Activated naive CD8-positive, alpha-beta T cell treated with anti-CD3 and anti-CD28 coated beads, Interleukin-2, amount 50 U/mL, for 24 hours (primary cell): Measurements from ENCODE around the gene ELK3.
"Not testable (repeated sequence)": the region's sequence is repeated elsewhere in the genome, so short reads cannot be mapped to it uniquely, and the experiment has no call there.

ENCODE experiments used
- ATAC-seq: fragments of 150-1000 bp; cut with Tn5 transposase; one replicate; pipeline ENCODE4 v1.10.0; 2021
- DNase-seq: peaks from one replicate; pipeline ENCODE4 v3.0.0; 2021
- H3K27ac Mint-ChIP-seq: one replicate; pipeline ENCODE4 v1.8.0; 2021; ENCODE audit warnings: mild to moderate bottlenecking, mixed read lengths
- H3K27me3 Mint-ChIP-seq: one replicate; pipeline ENCODE4 v1.8.0; 2021; ENCODE audit warnings: mixed read lengths
- H3K36me3 Mint-ChIP-seq: one replicate; pipeline ENCODE4 v1.8.0; 2021; ENCODE audit warnings: low read depth, mixed read lengths
- H3K4me1 Mint-ChIP-seq: one replicate; pipeline ENCODE4 v1.8.0; 2021; ENCODE audit warnings: mixed read lengths
- H3K4me3 Mint-ChIP-seq: one replicate; pipeline ENCODE4 v1.8.0; 2021; ENCODE audit warnings: mild to moderate bottlenecking, moderate library complexity, mixed read lengths
- H3K9me3 Mint-ChIP-seq: one replicate; pipeline ENCODE4 v1.8.0; 2021; ENCODE audit warnings: mixed read lengths

ELK3 gene

DNA sequence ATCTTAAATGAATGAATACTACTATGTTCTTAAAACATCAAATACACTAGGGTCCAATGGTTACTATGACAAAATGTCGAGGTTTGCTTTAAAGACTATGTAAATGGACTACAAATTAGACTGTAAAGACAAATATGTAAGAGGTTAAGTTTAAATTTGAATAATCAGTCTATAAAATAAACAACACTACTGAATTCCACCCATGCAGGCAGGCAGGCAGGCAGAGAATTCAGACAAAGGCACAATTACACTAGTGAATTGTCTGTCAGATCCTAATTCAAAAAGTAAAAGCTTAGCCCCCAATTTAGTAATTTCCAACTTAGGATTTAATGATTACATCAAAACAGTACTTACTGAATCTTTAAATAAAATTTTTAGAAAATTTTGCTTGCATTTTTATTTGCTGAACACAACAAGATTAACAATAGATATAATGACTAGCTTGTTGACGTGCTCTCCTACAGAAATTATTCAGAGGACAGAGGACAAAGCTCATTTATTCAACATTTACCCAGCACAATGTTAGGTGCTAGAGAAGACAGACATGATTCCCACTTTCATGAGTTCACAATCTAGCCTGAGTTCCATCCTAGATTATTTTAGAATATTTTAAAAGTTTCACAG lies 108.6 kb downstream of the ELK3 start:
- ATAC-seq (no peak), DNase-seq (no peak)
- H3K36me3 Mint-ChIP-seq: peaks cover 21% of the 10 kb centered on the region
- H3K4me3 Mint-ChIP-seq: no peak overlapping the region
- H3K27ac Mint-ChIP-seq: no peak overlapping the region
- no peaks in the 10 kb centered on the region for H3K27me3 Mint-ChIP-seq
- no peaks in the 10 kb centered on the region for H3K9me3 Mint-ChIP-seq
- H3K4me1 Mint-ChIP-seq: peaks cover 8% of the 10 kb centered on the region

DNA sequence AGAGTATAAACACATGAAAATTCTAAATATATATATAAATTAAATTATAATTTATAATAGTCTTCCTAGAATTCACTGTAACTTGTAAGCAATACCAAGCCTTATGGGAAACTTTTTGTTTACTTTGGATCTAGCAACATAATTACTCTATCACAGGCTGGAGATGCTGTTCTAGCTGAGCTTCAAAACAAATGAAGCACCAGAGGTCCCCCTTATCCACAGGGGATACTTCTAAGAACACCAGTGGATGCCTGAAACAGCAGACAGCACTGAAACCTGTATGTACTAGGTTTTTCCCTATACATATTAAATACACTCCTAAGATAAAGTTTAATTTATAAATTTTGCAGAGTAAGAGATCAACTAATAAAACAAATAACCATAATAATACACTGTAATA lies 109.5 kb downstream of the ELK3 start:
- Mint-ChIP-seq H3K27me3 (no peaks in the 10 kb centered on the region), H3K27ac (no peak overlapping the region), H3K4me1 (peaks cover 8% of the 10 kb centered on the region), H3K9me3 (no peaks in the 10 kb centered on the region), H3K4me3 (no peak overlapping the region), H3K36me3 (peaks cover 19% of the 10 kb centered on the region)
- no peak for ATAC-seq
- DNase-seq: no peak

GRCh38 chr12:96305665-96306064 lies 111.5 kb downstream of the ELK3 start:
- peaks cover 13% of the 10 kb centered on the region for H3K36me3 Mint-ChIP-seq
- H3K4me1 Mint-ChIP-seq: peaks cover 9% of the 10 kb centered on the region
- DNase-seq (no peak), ATAC-seq (no peak)
- no peak overlapping the region for H3K27ac Mint-ChIP-seq
- no peak overlapping the region for H3K4me3 Mint-ChIP-seq
- H3K9me3 Mint-ChIP-seq: no peaks in the 10 kb centered on the region
- no peaks in the 10 kb centered on the region for H3K27me3 Mint-ChIP-seq

- no peak overlapping the region for H3K27ac Mint-ChIP-seq
- no peak for ATAC-seq
- H3K4me1 Mint-ChIP-seq: peaks cover 16% of the 10 kb centered on the region
- H3K9me3 Mint-ChIP-seq: no peaks in the 10 kb centered on the region
- H3K36me3 Mint-ChIP-seq: peaks cover 14% of the 10 kb centered on the region
- no peaks in the 10 kb centered on the region for H3K27me3 Mint-ChIP-seq
- no peak overlapping the region for H3K4me3 Mint-ChIP-seq
- DNase-seq: no peak
These were observed 114.7 kb downstream of the ELK3 start for GRCh38 chr12:96308881-96309280.

DNA sequence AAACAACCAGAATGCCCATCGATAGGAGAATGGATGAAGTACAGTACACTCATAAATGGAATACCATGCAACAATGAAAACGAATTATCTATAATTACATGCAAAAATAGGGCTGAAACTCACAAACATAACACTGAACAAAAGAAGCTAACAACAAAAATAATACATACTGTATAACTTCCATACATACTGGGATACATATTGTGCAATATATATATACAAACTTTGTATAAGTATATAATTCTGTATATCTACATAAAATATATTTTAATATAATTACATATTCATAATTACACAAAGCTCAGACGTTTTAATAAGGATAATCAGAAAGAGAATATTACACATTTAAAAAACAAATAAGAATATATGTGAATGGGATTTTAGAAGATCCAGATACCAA lies 115.9 kb downstream of the ELK3 start:
- no peak overlapping the region for H3K27ac Mint-ChIP-seq
- no peak for ATAC-seq
- no peaks in the 10 kb centered on the region for H3K9me3 Mint-ChIP-seq

GRCh38 chr12:96311191-96311590 lies 117.0 kb downstream of the ELK3 start:
- no peaks in the 10 kb centered on the region for H3K27me3 Mint-ChIP-seq
- ATAC-seq (no peak), DNase-seq (no peak)
- H3K36me3 Mint-ChIP-seq: peaks cover 10% of the 10 kb centered on the region
- no peaks in the 10 kb centered on the region for H3K9me3 Mint-ChIP-seq
- H3K4me1 Mint-ChIP-seq: peaks cover 27% of the 10 kb centered on the region
- no peak overlapping the region for H3K27ac Mint-ChIP-seq
- no peak overlapping the region for H3K4me3 Mint-ChIP-seq

More for the DNA sequence above, 115.9 kb downstream of the ELK3 start:
- Mint-ChIP-seq H3K4me3 (no peak overlapping the region), H3K4me1 (peaks cover 23% of the 10 kb centered on the region), H3K27me3 (no peaks in the 10 kb centered on the region), H3K36me3 (peaks cover 14% of the 10 kb centered on the region)
- no peak for DNase-seq

- H3K27me3 Mint-ChIP-seq: no peaks in the 10 kb centered on the region
- DNase-seq (no peak), ATAC-seq (no peak)
- no peak overlapping the region for H3K4me3 Mint-ChIP-seq
- H3K9me3 Mint-ChIP-seq: no peaks in the 10 kb centered on the region
- H3K36me3 Mint-ChIP-seq: peaks cover 13% of the 10 kb centered on the region
- H3K4me1 Mint-ChIP-seq: peaks cover 30% of the 10 kb centered on the region
- H3K27ac Mint-ChIP-seq: no peak overlapping the region
These were observed 119.4 kb downstream of the ELK3 start for GRCh38 chr12:96313606-96314005.

DNA sequence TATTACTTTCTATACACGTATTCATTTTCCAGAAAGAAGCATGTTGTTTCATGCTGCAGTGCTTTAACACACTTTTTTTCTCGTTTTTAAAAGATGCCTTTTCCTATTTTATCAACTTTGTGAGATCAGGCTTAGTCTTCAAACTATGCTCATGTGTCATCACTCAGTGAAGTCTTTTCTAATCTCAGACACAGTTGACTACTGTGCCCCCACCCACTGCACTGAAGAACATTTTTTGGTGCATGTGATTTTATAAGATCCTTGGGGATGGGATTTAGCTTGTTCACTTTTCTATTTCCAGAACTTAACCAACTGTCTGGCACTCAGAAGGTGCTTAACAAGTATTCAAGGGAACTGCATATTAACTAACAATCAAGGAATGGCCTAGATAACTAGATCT lies 120.5 kb downstream of the ELK3 start:
- H3K4me1 Mint-ChIP-seq: peaks cover 27% of the 10 kb centered on the region
- no peak overlapping the region for H3K4me3 Mint-ChIP-seq
- H3K9me3 Mint-ChIP-seq: no peaks in the 10 kb centered on the region
- DNase-seq (no peak), ATAC-seq (no peak)
- no peaks in the 10 kb centered on the region for H3K27me3 Mint-ChIP-seq
- peaks cover 7% of the 10 kb centered on the region for H3K36me3 Mint-ChIP-seq
- H3K27ac Mint-ChIP-seq: no peak overlapping the region

- not testable (repeated sequence) for H3K9me3 Mint-ChIP-seq, H3K27me3 Mint-ChIP-seq, DNase-seq, H3K36me3 Mint-ChIP-seq
- peak; percentile 59 for ATAC-seq
- H3K27ac Mint-ChIP-seq: peak overlapping the region; percentile 74
- H3K4me3 Mint-ChIP-seq: peak overlapping the region; percentile 86
- H3K4me1 Mint-ChIP-seq: peaks cover 27% of the 10 kb centered on the region
These were observed 121.7 kb downstream of the ELK3 start for GRCh38 chr12:96315741-96316481.

DNA sequence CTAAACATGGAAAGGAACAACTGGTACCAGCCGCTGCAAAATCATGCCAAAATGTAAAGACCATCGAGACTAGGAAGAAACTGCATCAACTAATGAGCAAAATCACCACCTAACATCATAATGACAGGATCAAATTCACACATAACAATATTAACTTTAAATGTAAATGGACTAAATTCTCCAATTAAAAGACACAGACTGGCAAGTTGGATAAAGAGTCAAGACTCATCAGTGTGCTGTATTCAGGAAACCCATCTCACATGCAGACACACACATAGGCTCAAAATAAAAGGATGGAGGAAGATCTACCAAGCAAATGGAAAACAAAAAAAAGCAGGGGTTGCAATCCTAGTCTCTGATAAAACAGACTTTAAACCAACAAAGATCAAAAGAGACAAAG lies 123.6 kb downstream of the ELK3 start:
- not testable (repeated sequence) for H3K4me3 Mint-ChIP-seq, H3K9me3 Mint-ChIP-seq, H3K27ac Mint-ChIP-seq, DNase-seq, H3K27me3 Mint-ChIP-seq, ATAC-seq
- H3K4me1 Mint-ChIP-seq: peaks cover 25% of the 10 kb centered on the region
- peaks cover 14% of the 10 kb centered on the region for H3K36me3 Mint-ChIP-seq
